GM23338 (cell line): ENCODE measurements around the gene SIN3B.

Source experiments
- CREB1 ChIP-seq: fragments of 250-450 bp; sonication (Bioruptor Pico); IDR thresholded peaks from 2 replicates; pipeline ENCODE4 v1.5.0; 2020; ENCODE audit warnings: low read depth, mild to moderate bottlenecking, moderate library complexity
- CTCF ChIP-seq, 2 experiments: fragments of 200-600 bp in 1 of 2; sonication (generic) in 1 of 2; conservative IDR thresholded peaks; 2 replicates each; pipeline versions ENCODE4 v1.5.1 to v1.6.1; 2016 to 2017; ENCODE audit warnings: antibody characterized with exemption in 2 of 2, low read depth in 2 of 2, mild to moderate bottlenecking in 2 of 2, moderate library complexity in 1 of 2
- EZH2 ChIP-seq: fragments of 200-600 bp; sonication (generic); IDR thresholded peaks from one replicate; pipeline ENCODE4 v1.8.0; 2017; ENCODE audit warnings: antibody characterized with exemption, mild to moderate bottlenecking, low read depth; ENCODE audit not compliant: unreplicated experiment
- JUNB ChIP-seq: IDR thresholded peaks from one replicate; pipeline ENCODE4 v1.6.1; 2016; ENCODE audit warnings: antibody characterized with exemption; ENCODE audit not compliant: unreplicated experiment
- POLR2AphosphoS5 ChIP-seq: IDR thresholded peaks from 2 replicates; pipeline ENCODE4 v1.6.1; 2016; ENCODE audit warnings: antibody characterized with exemption, low read depth
- ZNF114 ChIP-seq: fragments of 250-450 bp; sonication (Bioruptor Pico); IDR thresholded peaks from 2 replicates; pipeline ENCODE4 v1.5.0; 2020; ENCODE audit warnings: mild to moderate bottlenecking, moderate library complexity
- TF ChIP-seq, protein P1 (sequence below): IDR thresholded peaks from one replicate; pipeline ENCODE4 v1.6.1; 2018; ENCODE audit warnings: antibody characterized with exemption; ENCODE audit not compliant: unreplicated experiment

GRCh38 chr19:16850133-16850532 is 20.9 kb downstream of the SIN3B start:
- TF ChIP-seq CTCF (conservative IDR thresholded peaks at IDR 0.05; ENCODE audit: low read depth in 2 of 2): no peak
- no peak for TF ChIP-seq EZH2
- TF ChIP-seq, protein P1, sequence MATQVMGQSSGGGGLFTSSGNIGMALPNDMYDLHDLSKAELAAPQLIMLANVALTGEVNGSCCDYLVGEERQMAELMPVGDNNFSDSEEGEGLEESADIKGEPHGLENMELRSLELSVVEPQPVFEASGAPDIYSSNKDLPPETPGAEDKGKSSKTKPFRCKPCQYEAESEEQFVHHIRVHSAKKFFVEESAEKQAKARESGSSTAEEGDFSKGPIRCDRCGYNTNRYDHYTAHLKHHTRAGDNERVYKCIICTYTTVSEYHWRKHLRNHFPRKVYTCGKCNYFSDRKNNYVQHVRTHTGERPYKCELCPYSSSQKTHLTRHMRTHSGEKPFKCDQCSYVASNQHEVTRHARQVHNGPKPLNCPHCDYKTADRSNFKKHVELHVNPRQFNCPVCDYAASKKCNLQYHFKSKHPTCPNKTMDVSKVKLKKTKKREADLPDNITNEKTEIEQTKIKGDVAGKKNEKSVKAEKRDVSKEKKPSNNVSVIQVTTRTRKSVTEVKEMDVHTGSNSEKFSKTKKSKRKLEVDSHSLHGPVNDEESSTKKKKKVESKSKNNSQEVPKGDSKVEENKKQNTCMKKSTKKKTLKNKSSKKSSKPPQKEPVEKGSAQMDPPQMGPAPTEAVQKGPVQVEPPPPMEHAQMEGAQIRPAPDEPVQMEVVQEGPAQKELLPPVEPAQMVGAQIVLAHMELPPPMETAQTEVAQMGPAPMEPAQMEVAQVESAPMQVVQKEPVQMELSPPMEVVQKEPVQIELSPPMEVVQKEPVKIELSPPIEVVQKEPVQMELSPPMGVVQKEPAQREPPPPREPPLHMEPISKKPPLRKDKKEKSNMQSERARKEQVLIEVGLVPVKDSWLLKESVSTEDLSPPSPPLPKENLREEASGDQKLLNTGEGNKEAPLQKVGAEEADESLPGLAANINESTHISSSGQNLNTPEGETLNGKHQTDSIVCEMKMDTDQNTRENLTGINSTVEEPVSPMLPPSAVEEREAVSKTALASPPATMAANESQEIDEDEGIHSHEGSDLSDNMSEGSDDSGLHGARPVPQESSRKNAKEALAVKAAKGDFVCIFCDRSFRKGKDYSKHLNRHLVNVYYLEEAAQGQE: no peak
- no peak for TF ChIP-seq JUNB
- TF ChIP-seq ZNF114 (CRISPR knock-in tag): no peak
- no peak for TF ChIP-seq POLR2AphosphoS5
- no peak for TF ChIP-seq CREB1 (CRISPR knock-in tag)
